ENCODE measurements around the gene LMO1.

Gene LMO1

DNA sequence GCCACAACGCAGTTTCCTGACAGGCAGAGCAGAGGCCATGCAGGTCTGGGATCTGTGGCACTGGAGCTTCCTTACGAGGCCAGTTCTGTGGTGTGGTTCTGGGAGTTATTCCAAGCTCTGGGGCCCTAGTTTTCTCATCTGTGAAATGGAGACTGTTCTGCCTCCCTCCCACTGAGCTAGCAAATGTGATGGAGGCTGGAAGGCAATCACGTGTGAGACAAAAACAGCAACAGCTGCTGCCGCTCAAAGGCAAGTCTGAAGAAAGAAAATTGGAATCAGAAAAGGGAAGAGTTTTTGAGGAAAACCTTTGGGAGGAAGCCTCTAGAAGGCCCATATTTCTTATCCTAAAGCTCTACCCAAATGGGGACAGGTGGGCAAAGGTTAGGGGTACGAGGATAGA is 86.5 kb downstream of the LMO1 start:
- Histone ChIP-seq H3K27me3 (replicated peaks; ENCODE audit: control insufficient read depth, insufficient read depth, low read length) (no peaks in the 10 kb centered on the region; the same call in 1 of the 2 replicates), H3K4me3 (replicated peaks; ENCODE audit: low read depth, low read length) (no peak overlapping the region), H3K36me3 (ENCODE audit: control insufficient read depth, insufficient read depth, low read length) (no peaks in the 10 kb centered on the region)
- TF ChIP-seq, protein P1, sequence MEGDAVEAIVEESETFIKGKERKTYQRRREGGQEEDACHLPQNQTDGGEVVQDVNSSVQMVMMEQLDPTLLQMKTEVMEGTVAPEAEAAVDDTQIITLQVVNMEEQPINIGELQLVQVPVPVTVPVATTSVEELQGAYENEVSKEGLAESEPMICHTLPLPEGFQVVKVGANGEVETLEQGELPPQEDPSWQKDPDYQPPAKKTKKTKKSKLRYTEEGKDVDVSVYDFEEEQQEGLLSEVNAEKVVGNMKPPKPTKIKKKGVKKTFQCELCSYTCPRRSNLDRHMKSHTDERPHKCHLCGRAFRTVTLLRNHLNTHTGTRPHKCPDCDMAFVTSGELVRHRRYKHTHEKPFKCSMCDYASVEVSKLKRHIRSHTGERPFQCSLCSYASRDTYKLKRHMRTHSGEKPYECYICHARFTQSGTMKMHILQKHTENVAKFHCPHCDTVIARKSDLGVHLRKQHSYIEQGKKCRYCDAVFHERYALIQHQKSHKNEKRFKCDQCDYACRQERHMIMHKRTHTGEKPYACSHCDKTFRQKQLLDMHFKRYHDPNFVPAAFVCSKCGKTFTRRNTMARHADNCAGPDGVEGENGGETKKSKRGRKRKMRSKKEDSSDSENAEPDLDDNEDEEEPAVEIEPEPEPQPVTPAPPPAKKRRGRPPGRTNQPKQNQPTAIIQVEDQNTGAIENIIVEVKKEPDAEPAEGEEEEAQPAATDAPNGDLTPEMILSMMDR (IDR thresholded peaks at IDR 0.05; ENCODE audit: insufficient read depth, low read length, poor library complexity, severe bottlenecking), result no peak
- DNase-seq (ENCODE audit: extremely low read depth, insufficient read length), result no peak
